HG02588 (cell line): ENCODE measurements around the gene NEDD4.
"Not testable (repeated sequence)": the region's sequence is repeated elsewhere in the genome, so short reads cannot be mapped to it uniquely, and the experiment has no call there.

Experiments used
- ATAC-seq: cut with Tn5 transposase; IDR thresholded peaks from one replicate; pipeline ENCODE4 v1.9.1; 2021; ENCODE audit warnings: mild to moderate bottlenecking, moderate library complexity; ENCODE audit not compliant: unreplicated experiment

NEDD4 gene

DNA sequence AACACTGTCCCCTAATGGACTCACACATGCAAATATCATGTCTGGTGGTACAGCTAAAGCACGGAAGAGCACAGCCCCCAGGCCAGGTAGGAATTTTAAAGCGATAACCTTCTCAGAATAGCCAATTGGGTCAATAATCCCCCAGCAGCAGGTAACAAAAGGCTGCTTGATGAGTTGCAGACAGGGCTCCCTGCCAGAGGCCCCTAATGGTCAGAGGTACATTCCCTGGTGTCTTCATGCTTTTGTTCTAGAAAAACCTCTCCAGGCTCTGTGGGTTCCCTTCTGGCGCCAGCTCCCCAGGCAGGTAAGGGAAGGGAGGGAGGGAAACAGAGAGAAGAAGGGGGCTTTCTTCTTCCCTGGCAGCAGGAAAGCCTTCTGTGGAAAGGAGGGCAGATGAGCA lies 207.1 kb downstream of the NEDD4 start:
- ATAC-seq: no peak

GRCh38 chr15:55785593-55785992 lies 207.8 kb downstream of the NEDD4 start:
- not testable (repeated sequence) for ATAC-seq

- no peak for ATAC-seq
Observed at GRCh38 chr15:55784286-55784685, 209.1 kb downstream of the NEDD4 start.

DNA sequence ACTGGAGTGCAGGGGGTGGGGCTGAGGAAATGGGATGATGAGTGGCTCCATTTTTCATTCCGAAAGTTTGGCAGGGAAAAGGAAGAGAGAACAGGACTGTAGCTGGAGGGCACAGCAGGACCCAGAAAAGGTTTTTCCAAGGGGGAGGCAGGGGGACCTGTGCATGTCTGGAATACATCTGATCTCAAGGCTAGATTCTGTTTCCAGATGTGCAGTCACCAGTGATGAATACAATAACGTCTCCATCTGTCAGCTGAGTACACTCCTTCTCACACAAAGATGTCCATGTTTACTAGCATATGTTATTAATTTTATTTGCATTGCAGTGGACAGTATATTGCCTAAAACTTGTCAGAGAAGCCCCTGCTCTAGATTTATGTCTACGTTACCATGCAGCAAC lies 210.5 kb downstream of the NEDD4 start:
- ATAC-seq: no peak

GRCh38 chr15:55780292-55780691 lies 213.1 kb downstream of the NEDD4 start:
- no peak for ATAC-seq

DNA sequence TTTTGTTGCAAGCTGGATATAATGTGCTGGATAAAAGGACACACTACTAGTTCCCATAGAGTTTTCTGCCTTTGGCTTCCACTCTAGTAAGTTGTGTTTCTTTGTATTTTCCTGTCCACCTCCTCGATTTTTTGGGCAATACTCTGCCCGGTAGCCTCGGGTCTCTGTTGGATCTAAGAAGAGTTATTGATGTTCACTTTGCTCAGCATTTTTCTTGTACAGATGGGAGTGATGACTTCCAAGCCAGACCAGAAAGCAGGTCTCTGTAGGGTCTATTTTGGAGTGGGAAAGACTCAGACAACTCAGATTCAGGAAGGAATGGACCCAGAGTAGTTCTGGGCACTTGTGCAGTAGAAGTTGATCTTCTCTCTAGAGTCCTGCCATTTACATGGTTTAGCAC lies 214.5 kb downstream of the NEDD4 start:
- ATAC-seq: no peak
